Measurements from ENCODE around the gene HSD17B12.

DNA sequence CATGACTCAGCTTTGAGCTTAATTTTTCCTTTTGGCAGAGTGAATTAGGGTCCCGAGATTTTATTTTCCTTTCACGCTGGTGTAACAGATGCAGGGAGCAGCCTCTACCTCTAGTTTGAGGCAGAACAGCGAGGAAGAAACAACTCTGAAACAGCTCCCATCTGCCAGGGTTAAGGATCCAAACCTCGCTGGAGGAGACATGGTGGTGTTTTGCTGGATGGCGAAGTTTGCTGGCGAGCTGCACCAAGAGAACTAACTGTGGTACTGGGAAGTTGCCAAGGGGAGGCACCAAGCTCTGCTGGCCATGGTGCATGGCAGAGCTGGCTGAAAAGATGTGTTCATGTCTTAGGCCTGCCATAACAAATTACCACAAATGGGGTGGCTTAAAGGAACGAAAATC lies 192.5 kb downstream of the HSD17B12 start:
- TF ChIP-seq, protein P1, sequence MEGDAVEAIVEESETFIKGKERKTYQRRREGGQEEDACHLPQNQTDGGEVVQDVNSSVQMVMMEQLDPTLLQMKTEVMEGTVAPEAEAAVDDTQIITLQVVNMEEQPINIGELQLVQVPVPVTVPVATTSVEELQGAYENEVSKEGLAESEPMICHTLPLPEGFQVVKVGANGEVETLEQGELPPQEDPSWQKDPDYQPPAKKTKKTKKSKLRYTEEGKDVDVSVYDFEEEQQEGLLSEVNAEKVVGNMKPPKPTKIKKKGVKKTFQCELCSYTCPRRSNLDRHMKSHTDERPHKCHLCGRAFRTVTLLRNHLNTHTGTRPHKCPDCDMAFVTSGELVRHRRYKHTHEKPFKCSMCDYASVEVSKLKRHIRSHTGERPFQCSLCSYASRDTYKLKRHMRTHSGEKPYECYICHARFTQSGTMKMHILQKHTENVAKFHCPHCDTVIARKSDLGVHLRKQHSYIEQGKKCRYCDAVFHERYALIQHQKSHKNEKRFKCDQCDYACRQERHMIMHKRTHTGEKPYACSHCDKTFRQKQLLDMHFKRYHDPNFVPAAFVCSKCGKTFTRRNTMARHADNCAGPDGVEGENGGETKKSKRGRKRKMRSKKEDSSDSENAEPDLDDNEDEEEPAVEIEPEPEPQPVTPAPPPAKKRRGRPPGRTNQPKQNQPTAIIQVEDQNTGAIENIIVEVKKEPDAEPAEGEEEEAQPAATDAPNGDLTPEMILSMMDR (IDR thresholded peaks at IDR 0.05): no peak
- TF ChIP-seq EZH2phosphoT487 (IDR thresholded peaks at IDR 0.05): no peak

All from neural progenitor cell (in vitro differentiated cells).